Measurements from ENCODE around the gene TEX26.

TEX26 gene

GRCh38 chr13:30932481-30933353, at the start of gene TEX26:
Gene TEX26, plus strand, starts transcription at chr13:30932656. Its CDS starts 60 bp downstream, at chr13:30932716.
- in situ Hi-C loops (cut with MboI; ENCODE audit: low sequenced_read_pairs): no loop called here
- no peaks in the 10 kb centered on the region for H3K36me3 ChIP-seq (replicated peaks)
- H3K4me3 ChIP-seq: no peak within 1 kb of the TSS
- H3K27me3 ChIP-seq (ENCODE audit: low read depth): peaks cover 2% of the 10 kb centered on the region
- H3K9me3 ChIP-seq: no peaks in the 10 kb centered on the region
- no peak for DNase-seq (ENCODE audit: low spot score in 2 of 2)
- H3K4me1 ChIP-seq: no peaks in the 10 kb centered on the region

GRCh38 chr13:30882996-30883766, 49.3 kb upstream of the TEX26 start:
- Histone ChIP-seq H3K9me3 (0 out of 2 replicates have a peak, but pooled peaks cover 2% of the 10 kb centered on the region), H3K36me3 (replicated peaks) (no peaks in the 10 kb centered on the region), H3K4me3 (no peak overlapping the region), H3K4me1 (peaks cover 10% of the 10 kb centered on the region), H3K27me3 (ENCODE audit: low read depth) (no peaks in the 10 kb centered on the region)
- DNase-seq (ENCODE audit: low spot score in 2 of 2): peak in 1 of 2 experiments; percentile 14
- in situ Hi-C loops (cut with MboI; ENCODE audit: low sequenced_read_pairs): no loop called here

GRCh38 chr13:30884543-30884942, 47.9 kb upstream of the TEX26 start:
- Histone ChIP-seq H3K4me1 (peaks cover 10% of the 10 kb centered on the region), H3K4me3 (no peak overlapping the region), H3K9me3 (0 out of 2 replicates have a peak, but pooled peaks cover 2% of the 10 kb centered on the region), H3K36me3 (replicated peaks) (no peaks in the 10 kb centered on the region), H3K27me3 (ENCODE audit: low read depth) (no peaks in the 10 kb centered on the region)
- in situ Hi-C loops (cut with MboI; ENCODE audit: low sequenced_read_pairs): no loop called here
- peak in 1 of 2 experiments; percentile 14 for DNase-seq (ENCODE audit: low spot score in 2 of 2)

GRCh38 chr13:30889196-30889690, 43.2 kb upstream of the TEX26 start:
- Histone ChIP-seq H3K4me1 (no peaks in the 10 kb centered on the region), H3K27me3 (ENCODE audit: low read depth) (no peaks in the 10 kb centered on the region), H3K9me3 (0 out of 2 replicates have a peak, but pooled peaks cover 2% of the 10 kb centered on the region), H3K36me3 (replicated peaks) (no peaks in the 10 kb centered on the region), H3K4me3 (no peak overlapping the region)
- DNase-seq (ENCODE audit: low spot score in 2 of 2): no peak
- in situ Hi-C loops (cut with MboI; ENCODE audit: low sequenced_read_pairs): no loop called here

GRCh38 chr13:30892966-30893365, 39.5 kb upstream of the TEX26 start:
- peak; percentile 18 to 75 for DNase-seq (ENCODE audit: low spot score in 2 of 2)
- Histone ChIP-seq H3K4me1 (no peaks in the 10 kb centered on the region), H3K27me3 (ENCODE audit: low read depth) (no peaks in the 10 kb centered on the region), H3K9me3 (no peaks in the 10 kb centered on the region), H3K4me3 (no peak overlapping the region), H3K36me3 (replicated peaks) (no peaks in the 10 kb centered on the region)
- in situ Hi-C loops (cut with MboI; ENCODE audit: low sequenced_read_pairs): no loop called here

GRCh38 chr13:30895773-30896172, 36.7 kb upstream of the TEX26 start:
- DNase-seq (ENCODE audit: low spot score in 2 of 2): no peak
- H3K4me1 ChIP-seq: no peaks in the 10 kb centered on the region

GRCh38 chr13:30898070-30898469, 34.4 kb upstream of the TEX26 start:
- H3K4me1 ChIP-seq: no peaks in the 10 kb centered on the region
- DNase-seq (ENCODE audit: low spot score in 2 of 2): no peak

More at GRCh38 chr13:30895773-30896172, 36.7 kb upstream of the TEX26 start:
- peaks cover 6% of the 10 kb centered on the region for H3K27me3 ChIP-seq (ENCODE audit: low read depth)
- in situ Hi-C loops (cut with MboI; ENCODE audit: low sequenced_read_pairs): no loop called here
- H3K9me3 ChIP-seq: no peaks in the 10 kb centered on the region
- H3K4me3 ChIP-seq: no peak overlapping the region
- H3K36me3 ChIP-seq (replicated peaks): no peaks in the 10 kb centered on the region

GRCh38 chr13:30898678-30899241, 33.7 kb upstream of the TEX26 start:
- Histone ChIP-seq H3K9me3 (no peaks in the 10 kb centered on the region), H3K4me3 (no peak overlapping the region), H3K36me3 (replicated peaks) (no peaks in the 10 kb centered on the region), H3K4me1 (no peaks in the 10 kb centered on the region), H3K27me3 (ENCODE audit: low read depth) (peaks cover 15% of the 10 kb centered on the region)
- no peak for DNase-seq (ENCODE audit: low spot score in 2 of 2)
- in situ Hi-C loops (cut with MboI; ENCODE audit: low sequenced_read_pairs): no loop called here

More at GRCh38 chr13:30898070-30898469, 34.4 kb upstream of the TEX26 start:
- Histone ChIP-seq H3K9me3 (no peaks in the 10 kb centered on the region), H3K36me3 (replicated peaks) (no peaks in the 10 kb centered on the region), H3K27me3 (ENCODE audit: low read depth) (peaks cover 15% of the 10 kb centered on the region), H3K4me3 (no peak overlapping the region)
- in situ Hi-C loops (cut with MboI; ENCODE audit: low sequenced_read_pairs): no loop called here

- Histone ChIP-seq H3K27me3 (ENCODE audit: low read depth) (peaks cover 15% of the 10 kb centered on the region), H3K36me3 (replicated peaks) (no peaks in the 10 kb centered on the region), H3K4me3 (no peak overlapping the region), H3K9me3 (no peaks in the 10 kb centered on the region), H3K4me1 (no peaks in the 10 kb centered on the region)
- no peak for DNase-seq (ENCODE audit: low spot score in 2 of 2)
- in situ Hi-C loops (cut with MboI; ENCODE audit: low sequenced_read_pairs): no loop called here
These were observed 32.0 kb upstream of the TEX26 start for GRCh38 chr13:30900436-30900835.

- Histone ChIP-seq H3K27me3 (ENCODE audit: low read depth) (peaks cover 15% of the 10 kb centered on the region), H3K4me1 (no peaks in the 10 kb centered on the region), H3K4me3 (no peak overlapping the region), H3K9me3 (no peaks in the 10 kb centered on the region), H3K36me3 (replicated peaks) (no peaks in the 10 kb centered on the region)
- in situ Hi-C loops (cut with MboI; ENCODE audit: low sequenced_read_pairs): no loop called here
- DNase-seq (ENCODE audit: low spot score in 2 of 2): no peak
These were observed 31.3 kb upstream of the TEX26 start for GRCh38 chr13:30900952-30901749.

GRCh38 chr13:30904043-30904442, 28.4 kb upstream of the TEX26 start:
- Histone ChIP-seq H3K4me3 (no peak overlapping the region), H3K36me3 (replicated peaks) (no peaks in the 10 kb centered on the region), H3K27me3 (ENCODE audit: low read depth) (peaks cover 15% of the 10 kb centered on the region), H3K4me1 (no peaks in the 10 kb centered on the region), H3K9me3 (no peaks in the 10 kb centered on the region)
- no peak for DNase-seq (ENCODE audit: low spot score in 2 of 2)
- in situ Hi-C loops (cut with MboI; ENCODE audit: low sequenced_read_pairs): no loop called here

- Histone ChIP-seq H3K36me3 (replicated peaks) (no peaks in the 10 kb centered on the region), H3K4me1 (no peaks in the 10 kb centered on the region), H3K4me3 (no peak within 1 kb of the TSS), H3K27me3 (ENCODE audit: low read depth) (peaks cover 8% of the 10 kb centered on the region), H3K9me3 (no peaks in the 10 kb centered on the region)
- DNase-seq (ENCODE audit: low spot score in 2 of 2): no peak
- in situ Hi-C loops (cut with MboI; ENCODE audit: low sequenced_read_pairs): no loop called here
These were observed 26.5 kb upstream of the TEX26 start, which contains the start of gene MEDAG for GRCh38 chr13:30905932-30906383. Gene MEDAG, plus strand, starts transcription at chr13:30906271. Its CDS starts 245 bp downstream, at chr13:30906516.
